Astrocyte of the hippocampus (primary cell): ENCODE results near the gene DARS1.
A peak's percentile ranks its signal among the peaks of the same experiment; 100 is the strongest.
"Not testable (repeated sequence)": the region's sequence is repeated elsewhere in the genome, so short reads cannot be mapped to it uniquely, and the experiment has no call there.

Experiments
- DNase-seq: peaks from one replicate; pipeline ENCODE4 v3.0.0; 2011; ENCODE audit warnings: low read depth, low spot score

DARS1 gene

GRCh38 chr2:135945526-135945925, 39.9 kb downstream of the DARS1 start:
- no peak for DNase-seq

- DNase-seq = no peak
These were observed 40.8 kb downstream of the DARS1 start for GRCh38 chr2:135944625-135945024.

GRCh38 chr2:135942936-135943688, 42.3 kb downstream of the DARS1 start:
- DNase-seq = no peak

- no peak for DNase-seq
These were observed 48.9 kb downstream of the DARS1 start for GRCh38 chr2:135936524-135936923.

DNA sequence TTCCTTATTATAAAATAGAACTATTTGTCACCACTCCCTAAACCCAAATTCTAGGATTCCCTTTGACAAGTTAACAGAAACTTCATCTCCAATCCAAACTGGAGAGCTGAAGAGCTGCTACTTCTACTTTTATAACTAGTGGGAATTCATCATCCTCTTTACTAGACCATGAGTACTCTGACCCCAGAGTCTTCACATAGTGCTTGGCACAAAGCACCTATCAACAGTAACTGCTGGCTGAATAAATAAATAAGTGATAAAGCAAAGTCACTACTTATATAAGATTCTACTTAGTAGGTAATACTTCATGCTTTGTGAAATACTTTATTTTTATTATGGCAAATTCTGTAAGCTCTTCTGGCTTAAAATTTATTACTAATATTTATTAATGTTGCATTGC, 49.5 kb downstream of the DARS1 start:
- DNase-seq = no peak

GRCh38 chr2:135931776-135932443, 53.5 kb downstream of the DARS1 start:
- DNase-seq = no peak

DNA sequence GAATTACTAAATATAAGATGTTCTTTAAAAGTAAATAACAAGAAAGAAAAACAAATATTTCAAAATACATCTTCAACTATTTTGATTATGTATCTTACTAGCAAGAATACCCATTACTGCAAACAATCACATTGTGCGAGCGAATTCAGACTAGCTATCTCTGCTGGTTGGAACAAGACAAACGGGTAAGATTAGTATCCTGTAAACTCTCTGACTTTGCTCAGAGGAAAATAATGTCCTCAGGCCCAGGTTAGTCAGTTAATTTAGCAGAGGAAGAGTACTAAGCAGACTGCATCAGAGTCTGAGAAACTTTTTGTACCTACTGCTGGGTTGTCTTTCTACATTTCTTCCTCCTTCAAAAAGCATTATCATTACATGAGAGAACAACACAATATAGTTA, 58.8 kb downstream of the DARS1 start:
- DNase-seq = no peak

- no peak for DNase-seq
These were observed 59.9 kb downstream of the DARS1 start for GRCh38 chr2:135925571-135925970.

GRCh38 chr2:135916207-135916606, 69.2 kb downstream of the DARS1 start:
- DNase-seq = peak; percentile 62

- no peak for DNase-seq
These were observed 70.9 kb downstream of the DARS1 start for GRCh38 chr2:135914485-135914884.

GRCh38 chr2:135913727-135914365, 71.6 kb downstream of the DARS1 start:
- DNase-seq = peak; percentile 59

- DNase-seq = no peak
These were observed 75.5 kb downstream of the DARS1 start for GRCh38 chr2:135909976-135910375.

DNA sequence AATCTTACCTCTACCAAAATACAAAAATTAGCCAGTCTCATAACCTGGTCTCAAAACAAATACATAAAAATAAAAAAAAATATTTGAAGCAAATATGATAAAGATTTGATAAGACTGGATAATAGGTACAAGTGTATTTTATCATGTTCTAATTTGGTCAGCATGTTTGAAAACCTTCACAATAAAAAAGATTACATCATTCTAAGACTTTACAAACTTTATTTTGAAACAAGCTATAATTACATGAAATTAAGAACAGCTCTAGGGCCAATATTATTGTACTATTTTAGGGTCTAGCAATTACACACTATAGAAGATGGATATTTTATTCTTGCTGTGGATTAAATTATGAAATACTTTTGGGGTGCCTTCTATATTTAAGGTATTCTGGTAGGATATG, 79.7 kb downstream of the DARS1 start:
- DNase-seq = no peak

GRCh38 chr2:135904341-135904989, 81.0 kb downstream of the DARS1 start:
- peak; percentile 71 for DNase-seq

GRCh38 chr2:135903650-135904049, 81.8 kb downstream of the DARS1 start:
- no peak for DNase-seq

- DNase-seq = no peak
These were observed 85.9 kb downstream of the DARS1 start for GRCh38 chr2:135899567-135899966.

GRCh38 chr2:135898234-135898786, 87.1 kb downstream of the DARS1 start:
- DNase-seq = no peak

DNA sequence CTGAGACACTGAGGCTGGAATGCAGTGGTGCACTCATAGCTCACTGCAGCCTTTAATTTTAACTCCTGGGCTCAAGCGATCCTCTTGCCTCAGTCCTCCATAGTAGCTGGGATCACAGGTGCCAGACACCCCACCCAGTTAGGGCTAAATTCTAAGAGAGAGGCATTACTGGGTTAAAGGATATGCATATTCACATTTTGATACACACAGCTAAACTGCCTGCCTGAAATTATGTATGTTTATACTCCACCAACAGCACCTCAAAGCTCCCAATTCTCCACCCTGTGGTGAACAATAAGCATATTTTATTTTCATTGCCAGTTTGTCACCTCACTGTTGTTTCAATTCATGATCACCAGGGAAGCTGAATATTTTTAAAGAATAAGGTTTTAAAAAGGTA, 90.5 kb downstream of the DARS1 start:
- DNase-seq = no peak

DNA sequence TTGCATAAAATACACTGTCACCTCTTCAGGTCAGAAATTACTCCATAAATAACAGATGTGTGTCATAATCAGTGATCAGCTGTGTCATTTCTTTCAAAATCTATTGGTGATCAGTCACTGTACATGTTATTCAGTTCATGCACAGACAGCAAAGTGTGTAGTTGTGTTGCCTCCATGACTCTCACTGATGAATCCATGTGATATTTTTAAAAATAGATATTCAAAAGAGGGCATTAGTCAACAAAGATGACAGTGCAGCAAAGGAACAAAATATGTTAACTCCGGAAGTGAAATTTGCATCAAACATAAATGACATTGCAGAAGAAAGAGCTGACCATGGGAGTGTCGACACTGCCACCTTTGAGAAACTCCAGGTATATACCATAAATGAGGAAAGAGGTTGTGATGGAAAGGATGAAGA, 92.0 kb downstream of the DARS1 start:
- DNase-seq = no peak

- no peak for DNase-seq
These were observed 94.6 kb downstream of the DARS1 start for GRCh38 chr2:135890835-135891234.

DNA sequence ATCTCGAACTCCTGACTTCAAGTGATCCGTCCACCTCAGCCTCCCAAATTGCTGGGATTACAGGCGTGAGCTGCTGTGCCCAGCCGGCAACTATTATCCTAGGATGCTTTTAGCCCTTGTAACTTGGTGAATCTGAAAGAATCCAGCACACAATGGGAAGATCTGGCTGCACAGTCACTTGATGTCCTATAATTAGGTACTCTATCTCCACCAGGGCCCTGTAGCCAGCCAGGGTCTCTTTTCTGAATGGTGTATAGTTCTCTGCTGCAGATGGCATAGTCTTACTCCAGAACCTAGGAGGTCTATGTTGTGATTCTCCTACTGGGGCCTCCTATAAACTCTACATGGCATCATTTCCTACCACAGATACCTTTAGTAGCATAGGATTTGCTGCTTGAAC, 95.3 kb downstream of the DARS1 start:
- no peak for DNase-seq

- DNase-seq = not testable (repeated sequence)
These were observed 96.8 kb downstream of the DARS1 start for GRCh38 chr2:135888587-135888986.
